Naive thymus-derived CD4-positive, alpha-beta T cell (primary cell): Measurements from ENCODE around the gene RNF152. TPM values are rescaled to one million over a fixed set of nuclear protein-coding genes. Genes with fewer than 3 reads are reported as not detected.
"Not testable (repeated sequence)": the region's sequence is repeated elsewhere in the genome, so short reads cannot be mapped to it uniquely, and the experiment has no call there.

Experiments used
- ATAC-seq: fragments of 150-1000 bp; cut with Tn5 transposase; 2 replicates; pipeline ENCODE4 v1.10.0; 2021; ENCODE audit warnings: mild to moderate bottlenecking, moderate library complexity
- CTCF ChIA-PET: fragments of 350-600 bp; sonication (Branson Sonifier 250); formaldehyde crosslinking; loops from one replicate; lab custom pipeline; 2021; ENCODE audit warnings: antibody characterized with exemption; lab: Charles Lee
- POLR2A ChIA-PET: fragments of 350-600 bp; sonication (Branson Sonifier 250); formaldehyde crosslinking; loops from one replicate; lab custom pipeline; 2021; ENCODE audit warnings: antibody characterized with exemption, inconsistent platforms; lab: Charles Lee
- DNase-seq, 9 donors: peaks; one replicate each; pipeline versions ENCODE4 v3.0.0 to v3.0.0-alpha.2; 2020 to 2022; ENCODE audit warnings: mixed read lengths in 1 of 9
- H3K27ac ChIP-seq: one replicate; pipeline ENCODE4 v1.7.0; 2013; ENCODE audit warnings: mild to moderate bottlenecking, low read depth, low read length, moderate library complexity
- H3K27me3 ChIP-seq, 2 donors: one replicate each; pipeline ENCODE4 v1.7.0; 2013; ENCODE audit warnings: low read length in 2 of 2, mild to moderate bottlenecking in 2 of 2, moderate library complexity in 2 of 2; ENCODE audit not compliant: control insufficient read depth in 2 of 2, insufficient read depth in 2 of 2
- H3K36me3 ChIP-seq, 3 experiments: 1 replicate in 2 of 3; 2 replicates in 1 of 3; pipeline ENCODE4 v1.7.0; 2013; ENCODE audit warnings: low read length in 3 of 3, mild to moderate bottlenecking in 3 of 3, moderate library complexity in 1 of 3; ENCODE audit not compliant: insufficient read depth in 3 of 3, control insufficient read depth in 2 of 3
- H3K4me1 ChIP-seq, 2 donors: one replicate each; pipeline ENCODE4 v1.7.0; 2013; ENCODE audit warnings: low read length in 2 of 2, mild to moderate bottlenecking in 2 of 2, moderate library complexity in 1 of 2; ENCODE audit not compliant: control insufficient read depth in 2 of 2, insufficient read depth in 2 of 2
- H3K4me3 ChIP-seq: 2 replicates; pipeline ENCODE4 v1.7.0; 2013; ENCODE audit warnings: mild to moderate bottlenecking, low read length
- H3K9me3 ChIP-seq, 3 experiments: 1 replicate in 2 of 3; 2 replicates in 1 of 3; pipeline ENCODE4 v1.7.0; 2013; ENCODE audit warnings: low read length in 3 of 3; ENCODE audit not compliant: control insufficient read depth in 2 of 3
- H3K27ac Mint-ChIP-seq, 9 donors: one replicate each; pipeline ENCODE4 v1.8.0; 2020 to 2022; ENCODE audit warnings: mixed read lengths in 9 of 9, mild to moderate bottlenecking in 8 of 9, moderate library complexity in 5 of 9, inconsistent platforms in 2 of 9
- H3K27me3 Mint-ChIP-seq, 5 donors: one replicate each; pipeline ENCODE4 v1.8.0; 2021 to 2022; ENCODE audit warnings: mixed read lengths in 5 of 5, mild to moderate bottlenecking in 1 of 5
- H3K36me3 Mint-ChIP-seq, 5 donors: one replicate each; pipeline ENCODE4 v1.8.0; 2020 to 2022; ENCODE audit warnings: mixed read lengths in 5 of 5, mild to moderate bottlenecking in 3 of 5, inconsistent platforms in 1 of 5
- H3K4me1 Mint-ChIP-seq, 7 donors: one replicate each; pipeline ENCODE4 v1.8.0; 2020 to 2022; ENCODE audit warnings: mixed read lengths in 7 of 7, mild to moderate bottlenecking in 3 of 7, inconsistent platforms in 1 of 7
- H3K4me3 Mint-ChIP-seq, 10 donors: one replicate each; pipeline ENCODE4 v1.8.0; 2020 to 2022; ENCODE audit warnings: mild to moderate bottlenecking in 10 of 10, mixed read lengths in 10 of 10, moderate library complexity in 6 of 10, inconsistent platforms in 2 of 10
- H3K9me3 Mint-ChIP-seq, 11 donors: one replicate each; pipeline ENCODE4 v1.8.0; 2020 to 2022; ENCODE audit warnings: mixed read lengths in 11 of 11, mild to moderate bottlenecking in 4 of 11, inconsistent platforms in 1 of 11, moderate library complexity in 1 of 11
- intact Hi-C, 2 donors: fragments of 100-400 bp; cut with micrococcal nuclease; formaldehyde crosslinking; loops; one replicate each; pipeline ENCODE4 v1.15.1; 2023
- polyA plus RNA-seq, 2 donors: library from polyadenylated mRNA; unstranded; fragments of 300-500 nt; fragmentation: Illumina TruSeq; gene quantifications; one replicate each; pipeline ENCODE4 v1.2.3, GENCODE V29; 2021
- total RNA-seq, 6 experiments: library from RNA in 5 of 6; stranded (reverse) in 5 of 6; gene quantifications; 1 replicate in 5 of 6; 2 replicates in 1 of 6; pipeline ENCODE4 v1.2.3 and lab custom pipeline; 2021 to 2026

The RNF152 gene
- total and polyA plus RNA-seq, 7 experiments from 2014 or later = 0.08 to 1.9 (median 1.7) TPM; not detected in 4

DNA sequence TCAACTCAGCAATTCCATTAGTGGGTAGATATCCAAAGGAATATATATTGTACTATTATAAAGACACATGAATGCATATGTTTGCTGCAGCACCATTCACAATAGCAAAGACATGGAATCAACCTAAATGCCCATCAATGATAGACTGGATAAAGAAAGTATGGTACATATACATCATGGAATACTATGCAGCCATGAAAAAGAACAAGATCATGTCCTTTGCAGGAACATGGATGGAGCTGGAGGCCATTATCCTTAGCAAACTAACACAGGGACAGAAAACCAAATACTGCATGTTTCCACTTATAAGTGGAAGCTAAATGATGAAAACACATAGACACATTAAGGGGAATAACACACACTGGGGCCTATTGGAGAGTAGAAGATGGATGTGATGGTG is 116.6 kb downstream of the RNF152 start:
- H3K9me3 Mint-ChIP-seq = peaks cover 0 to 40% (median 17%) of the 10 kb centered on the region in 11 donors
- POLR2A ChIA-PET, CTCF ChIA-PET, H3K4me1 ChIP-seq, H3K27me3 ChIP-seq, H3K27ac Mint-ChIP-seq, DNase-seq, H3K4me3 ChIP-seq, H3K4me3 Mint-ChIP-seq, intact Hi-C loops, H3K4me1 Mint-ChIP-seq, H3K9me3 ChIP-seq, H3K27ac ChIP-seq, H3K36me3 ChIP-seq, ATAC-seq: not testable (repeated sequence)
- peaks cover 0 to 12% (median 6%) of the 10 kb centered on the region in 5 donors for H3K27me3 Mint-ChIP-seq
- H3K36me3 Mint-ChIP-seq = peaks cover 0 to 15% (median 3%) of the 10 kb centered on the region in 5 donors

DNA sequence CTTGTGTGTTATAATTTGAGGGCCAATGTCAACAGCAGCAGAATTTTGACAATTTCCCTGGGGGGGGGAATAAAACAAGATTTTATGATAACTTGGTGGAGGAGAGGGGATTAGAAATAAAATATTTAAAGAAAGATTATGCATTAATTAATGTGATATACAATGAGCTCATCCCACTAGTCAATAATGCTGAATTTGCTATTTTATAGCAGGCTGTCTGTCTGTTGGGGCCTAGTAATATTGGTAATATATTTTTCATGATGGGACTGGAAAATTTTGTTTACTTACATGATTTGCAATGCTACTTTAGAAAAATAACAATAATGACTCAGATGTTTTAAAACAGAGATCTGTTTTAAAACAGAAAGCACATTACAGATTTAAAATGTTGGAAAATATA is 118.0 kb downstream of the RNF152 start:
- H3K4me3 Mint-ChIP-seq = no peak overlapping the region
- no peak overlapping the region for H3K27ac Mint-ChIP-seq
- Histone ChIP-seq H3K9me3 (peaks cover 0 to 10% (median 0%) of the 10 kb centered on the region in 3 experiments), H3K36me3 (no peaks in the 10 kb centered on the region), H3K27ac (no peak overlapping the region), H3K4me3 (no peak overlapping the region), H3K27me3 (no peaks in the 10 kb centered on the region), H3K4me1 (no peaks in the 10 kb centered on the region)
- ChIA-PET POLR2A (no interaction called here), CTCF (no interaction called here)
- H3K4me1 Mint-ChIP-seq = no peaks in the 10 kb centered on the region
- H3K9me3 Mint-ChIP-seq = peaks cover 0 to 40% (median 17%) of the 10 kb centered on the region in 11 donors
- intact Hi-C loops = no loop called here
- ATAC-seq (no peak), DNase-seq (no peak)
- H3K36me3 Mint-ChIP-seq = peaks cover 0 to 15% (median 3%) of the 10 kb centered on the region in 5 donors
- H3K27me3 Mint-ChIP-seq = peaks cover 3 to 12% (median 9%) of the 10 kb centered on the region in 5 donors

DNA sequence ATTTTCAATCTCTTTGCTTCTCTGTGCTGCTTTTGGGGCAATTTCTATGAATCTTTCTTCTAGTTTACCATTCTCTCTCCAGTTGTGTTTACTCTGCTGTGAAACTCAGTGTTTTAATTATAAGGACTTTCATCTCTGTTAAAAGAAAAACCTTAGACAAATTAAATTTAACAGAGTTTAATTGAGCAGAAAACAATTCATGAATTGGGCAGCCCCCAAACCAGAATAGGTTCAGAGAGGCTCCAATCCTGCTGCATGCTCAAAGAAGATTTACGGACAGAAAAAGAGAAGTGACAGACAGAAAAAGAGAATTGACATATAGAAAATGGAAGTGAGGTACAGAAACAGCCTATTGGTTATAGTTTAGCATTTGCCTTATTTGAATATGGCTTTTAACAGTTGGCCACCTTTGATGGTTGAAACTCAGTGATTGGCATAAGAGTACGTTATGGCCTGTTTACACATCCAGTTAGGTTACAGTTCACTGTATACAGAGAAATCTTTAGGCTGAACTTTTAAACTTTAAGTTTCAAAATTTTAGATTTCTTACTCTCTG is 120.4 kb downstream of the RNF152 start:
- ATAC-seq = no peak
- Histone ChIP-seq H3K9me3 (peaks cover 0 to 10% (median 0%) of the 10 kb centered on the region in 3 experiments), H3K4me3 (no peak overlapping the region), H3K36me3 (no peaks in the 10 kb centered on the region), H3K4me1 (no peaks in the 10 kb centered on the region), H3K27ac (no peak overlapping the region), H3K27me3 (no peaks in the 10 kb centered on the region)
- Mint-ChIP-seq H3K36me3 (peaks cover 0 to 15% (median 3%) of the 10 kb centered on the region in 5 donors), H3K4me3 (no peak overlapping the region), H3K4me1 (no peaks in the 10 kb centered on the region), H3K27ac (no peak overlapping the region), H3K9me3 (peaks cover 0 to 27% (median 14%) of the 10 kb centered on the region in 11 donors), H3K27me3 (peaks cover 4 to 17% (median 10%) of the 10 kb centered on the region in 5 donors)
- POLR2A ChIA-PET = no interaction called here
- DNase-seq = no peak
- CTCF ChIA-PET = no interaction called here
- intact Hi-C loops = no loop called here

DNA sequence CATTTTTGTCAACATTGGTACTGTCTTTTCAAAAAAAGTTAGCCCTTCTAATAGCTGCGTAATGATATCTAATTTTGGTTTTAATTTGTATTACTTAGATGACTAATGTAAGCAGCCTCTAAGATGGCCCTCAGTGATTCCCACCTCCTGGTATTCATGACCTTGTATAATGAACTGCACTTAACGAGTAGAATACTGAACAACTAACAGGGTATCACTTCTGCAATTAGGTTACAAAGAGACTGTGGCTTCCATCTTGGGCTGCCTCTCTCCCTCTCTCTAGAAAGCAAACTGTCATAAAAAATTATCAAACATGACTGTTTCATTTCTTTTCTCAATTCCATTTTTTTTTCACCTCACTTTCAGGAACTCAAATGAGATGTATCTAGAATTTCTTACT is 120.9 kb downstream of the RNF152 start:
- CTCF ChIA-PET = no interaction called here
- no peaks in the 10 kb centered on the region for H3K27me3 ChIP-seq
- no peak overlapping the region for H3K4me3 ChIP-seq
- H3K27me3 Mint-ChIP-seq = peaks cover 4 to 17% (median 10%) of the 10 kb centered on the region in 5 donors
- peaks cover 0 to 15% (median 3%) of the 10 kb centered on the region in 5 donors for H3K36me3 Mint-ChIP-seq
- H3K27ac Mint-ChIP-seq = no peak overlapping the region
- H3K9me3 Mint-ChIP-seq = peaks cover 0 to 23% (median 13%) of the 10 kb centered on the region in 11 donors
- DNase-seq (no peak), ATAC-seq (no peak)
- intact Hi-C loops = no loop called here
- H3K9me3 ChIP-seq = peaks cover 0 to 10% (median 0%) of the 10 kb centered on the region in 3 experiments
- H3K27ac ChIP-seq = no peak overlapping the region
- H3K4me1 ChIP-seq = no peaks in the 10 kb centered on the region
- no peak overlapping the region for H3K4me3 Mint-ChIP-seq
- POLR2A ChIA-PET = no interaction called here
- H3K4me1 Mint-ChIP-seq = no peaks in the 10 kb centered on the region
- no peaks in the 10 kb centered on the region for H3K36me3 ChIP-seq

DNA sequence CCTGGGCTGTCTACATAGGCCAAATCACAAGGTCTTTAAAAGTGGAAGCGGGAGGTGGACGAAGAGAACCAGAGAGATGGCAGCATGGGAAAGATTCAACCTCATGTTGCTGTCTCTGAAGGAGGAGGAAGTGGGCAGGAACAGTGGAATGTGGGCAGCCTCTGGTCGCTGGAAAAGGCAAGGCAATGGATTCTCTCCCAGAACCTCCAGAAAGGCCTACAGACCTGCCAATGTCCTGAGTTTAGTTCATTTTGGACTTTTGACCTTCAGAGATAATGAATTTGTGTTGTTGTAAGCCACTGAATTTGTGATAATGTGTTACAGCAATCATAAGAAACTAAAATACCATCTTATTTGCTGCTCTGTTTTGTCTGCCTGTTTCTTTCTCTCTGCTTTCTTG is 122.5 kb downstream of the RNF152 start:
- Histone ChIP-seq H3K4me1 (no peaks in the 10 kb centered on the region), H3K36me3 (no peaks in the 10 kb centered on the region), H3K27me3 (no peaks in the 10 kb centered on the region), H3K27ac (no peak overlapping the region), H3K4me3 (no peak overlapping the region), H3K9me3 (no peaks in the 10 kb centered on the region)
- Mint-ChIP-seq H3K9me3 (peaks cover 0 to 10% (median 2%) of the 10 kb centered on the region in 11 donors), H3K36me3 (peaks cover 0 to 7% (median 0%) of the 10 kb centered on the region in 5 donors), H3K27ac (no peak overlapping the region), H3K4me3 (no peak overlapping the region), H3K4me1 (peaks cover 0 to 2% (median 0%) of the 10 kb centered on the region in 7 donors), H3K27me3 (peaks cover 5 to 18% (median 10%) of the 10 kb centered on the region in 5 donors)
- ChIA-PET POLR2A (no interaction called here), CTCF (no interaction called here)
- DNase-seq (no peak), ATAC-seq (no peak)
- intact Hi-C loops = no loop called here

DNA sequence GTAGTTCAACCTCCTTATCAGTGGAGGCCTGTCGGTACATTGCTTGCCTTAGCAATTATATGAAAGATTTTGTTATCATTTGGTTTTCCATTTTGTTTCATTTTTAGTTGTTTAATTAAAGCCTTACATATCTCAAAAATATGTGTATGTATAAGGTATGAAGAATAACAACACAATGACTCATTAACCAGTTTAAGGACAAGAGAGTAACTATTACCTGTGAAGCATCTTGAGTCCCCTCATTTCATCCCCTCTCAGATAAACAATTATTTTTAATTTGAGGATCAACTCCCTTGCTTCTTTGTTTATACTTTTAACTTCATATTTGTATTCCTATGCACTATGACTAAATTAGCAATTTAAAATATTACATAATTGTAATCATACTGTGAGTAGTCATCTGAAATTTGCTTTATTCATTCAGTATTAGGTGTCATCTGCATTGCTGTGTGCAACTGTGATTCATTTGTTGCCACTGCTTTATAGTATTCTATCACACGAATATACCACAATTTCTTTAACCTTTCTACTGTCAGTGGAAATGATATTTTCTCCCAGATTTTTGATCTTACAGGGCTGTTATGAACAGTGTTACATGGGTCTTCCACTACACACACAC is 126.4 kb downstream of the RNF152 start:
- Mint-ChIP-seq H3K27ac (no peak overlapping the region), H3K36me3 (peaks cover 0 to 7% (median 0%) of the 10 kb centered on the region in 5 donors), H3K4me3 (no peak overlapping the region), H3K4me1 (peaks cover 0 to 13% (median 4%) of the 10 kb centered on the region in 7 donors), H3K9me3 (peaks cover 0 to 2% (median 0%) of the 10 kb centered on the region in 11 donors), H3K27me3 (peaks cover 12 to 36% (median 19%) of the 10 kb centered on the region in 5 donors)
- Histone ChIP-seq H3K27me3 (no peaks in the 10 kb centered on the region), H3K9me3 (no peaks in the 10 kb centered on the region), H3K36me3 (no peaks in the 10 kb centered on the region), H3K4me3 (no peak overlapping the region), H3K27ac (no peak overlapping the region), H3K4me1 (no peaks in the 10 kb centered on the region)
- DNase-seq (no peak), ATAC-seq (no peak)
- CTCF ChIA-PET = no interaction called here
- intact Hi-C loops = no loop called here
- POLR2A ChIA-PET = no interaction called here
